Medulla oblongata (tissue), 1 donor: ENCODE measurements around the gene NEU1.

Experiments
- DNase-seq: peaks from one replicate; pipeline ENCODE4 v3.0.0-alpha.2; 2015; ENCODE audit errors: extremely low spot score

Gene NEU1

DNA sequence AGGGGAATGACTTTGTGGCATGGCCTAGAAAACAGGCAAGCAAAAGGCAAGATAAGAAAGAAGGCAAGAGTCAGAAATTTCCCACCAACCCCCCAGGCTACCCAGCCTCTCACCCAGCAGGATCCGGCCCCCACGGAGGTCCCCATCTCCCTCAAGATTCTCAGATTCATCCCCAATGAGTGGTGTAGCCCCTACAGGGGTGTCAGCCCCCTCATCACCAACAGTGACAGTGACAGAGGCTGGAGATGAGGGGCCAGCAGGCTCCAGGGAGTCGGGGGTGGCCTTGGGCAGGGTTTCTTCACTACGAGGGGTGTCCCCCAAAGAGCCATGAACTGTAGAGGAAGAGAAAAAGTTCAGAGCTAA lies 33.9 kb upstream of the NEU1 start:
- no peak for DNase-seq

DNA sequence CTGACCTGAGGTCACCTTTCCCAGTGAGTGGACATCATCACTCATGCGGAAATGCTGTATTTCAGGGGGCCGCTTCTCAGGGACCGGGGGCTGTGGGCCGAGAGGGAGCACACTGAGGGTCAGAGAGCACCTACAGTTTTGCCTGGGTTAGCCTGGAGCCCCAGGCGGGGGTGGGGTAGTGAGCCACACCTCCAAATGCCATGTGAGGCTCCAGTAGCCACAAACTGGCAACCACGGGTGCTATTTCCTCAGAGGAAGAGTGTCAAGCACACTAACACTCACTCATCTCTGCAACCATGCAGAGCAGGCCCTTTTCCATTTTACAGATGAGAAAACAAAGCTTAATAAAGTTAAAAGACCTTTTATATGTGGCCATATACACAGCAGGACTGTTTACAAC lies 30.2 kb upstream of the NEU1 start:
- no peak for DNase-seq

- DNase-seq: no peak
Measured at GRCh38 chr6:31889331-31889972, 26.8 kb upstream of the NEU1 start.

GRCh38 chr6:31888276-31889258 lies 25.9 kb upstream of the NEU1 start:
- no peak for DNase-seq

DNA sequence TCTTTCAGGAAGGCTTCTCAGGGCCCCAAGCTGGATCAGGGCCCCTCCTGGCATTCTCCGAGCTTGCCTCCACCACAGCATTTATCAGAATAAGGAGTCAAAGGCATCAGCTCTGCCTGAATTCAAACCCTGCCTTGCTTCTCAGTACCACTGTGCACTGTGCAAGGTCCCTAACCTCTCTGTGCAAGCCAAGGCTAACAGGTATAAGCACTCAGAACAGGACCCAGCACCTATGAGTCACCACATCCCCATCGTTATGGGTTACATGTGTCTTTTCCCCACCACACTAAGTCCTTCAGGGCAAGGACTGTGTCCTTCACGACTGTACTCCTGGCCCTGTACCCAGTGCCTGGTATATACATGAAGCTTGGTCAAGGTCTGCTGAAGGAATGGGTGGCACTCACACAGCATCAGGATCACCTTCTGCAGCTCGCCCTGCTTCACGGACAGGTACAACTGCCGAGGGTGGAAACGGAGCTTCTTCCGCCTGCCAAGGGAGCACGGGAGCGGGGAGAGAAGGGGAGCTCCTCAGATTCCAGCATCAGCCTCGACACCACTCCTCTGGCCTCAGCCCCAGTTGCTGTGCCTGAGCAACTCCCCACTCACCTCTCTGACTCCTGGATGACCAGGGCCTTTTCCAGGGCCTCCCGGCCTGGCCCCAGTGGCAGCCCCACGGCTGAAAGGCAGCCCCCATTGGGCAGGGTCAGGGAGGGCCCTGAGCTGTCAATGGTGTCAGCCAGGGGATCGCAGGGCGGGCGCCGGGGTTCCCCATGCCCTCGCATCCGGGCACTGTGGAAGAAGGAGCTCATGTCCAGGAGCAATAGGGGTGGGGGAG lies 24.8 kb upstream of the NEU1 start:
- no peak for DNase-seq

DNA sequence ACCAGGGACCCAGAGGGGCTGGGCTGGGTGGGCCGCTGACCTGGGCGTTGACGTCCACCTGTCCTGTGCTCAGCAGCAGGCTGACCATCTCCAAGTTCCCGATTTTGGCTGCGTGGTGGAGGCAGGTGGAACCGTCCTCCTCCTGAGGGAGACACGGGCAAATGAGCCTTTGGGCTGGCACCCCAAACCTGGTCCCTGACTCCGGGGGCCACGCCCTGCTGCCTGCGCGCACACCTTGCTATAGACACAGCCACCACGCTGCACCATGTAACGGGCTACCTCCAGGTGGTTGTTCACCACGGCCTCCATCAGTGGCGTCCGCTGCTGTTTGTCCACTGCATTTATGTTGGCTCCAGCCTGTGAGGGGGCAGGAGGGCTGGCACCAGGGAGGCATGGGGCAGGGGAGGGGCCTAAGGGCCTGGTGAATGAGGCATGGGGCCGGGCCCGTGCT lies 23.9 kb upstream of the NEU1 start:
- DNase-seq: no peak

- DNase-seq: no peak
Measured at GRCh38 chr6:31884528-31885035, 22.0 kb upstream of the NEU1 start.

- no peak for DNase-seq
Measured at GRCh38 chr6:31883676-31884075, 21.1 kb upstream of the NEU1 start.

- no peak for DNase-seq
Measured at GRCh38 chr6:31882344-31882743, 19.7 kb upstream of the NEU1 start.

- DNase-seq: no peak
Measured at GRCh38 chr6:31881136-31881859, 18.7 kb upstream of the NEU1 start.

GRCh38 chr6:31880616-31881015 lies 18.0 kb upstream of the NEU1 start:
- DNase-seq: no peak

- no peak for DNase-seq
Measured at GRCh38 chr6:31879901-31880300, 17.3 kb upstream of the NEU1 start.

DNA sequence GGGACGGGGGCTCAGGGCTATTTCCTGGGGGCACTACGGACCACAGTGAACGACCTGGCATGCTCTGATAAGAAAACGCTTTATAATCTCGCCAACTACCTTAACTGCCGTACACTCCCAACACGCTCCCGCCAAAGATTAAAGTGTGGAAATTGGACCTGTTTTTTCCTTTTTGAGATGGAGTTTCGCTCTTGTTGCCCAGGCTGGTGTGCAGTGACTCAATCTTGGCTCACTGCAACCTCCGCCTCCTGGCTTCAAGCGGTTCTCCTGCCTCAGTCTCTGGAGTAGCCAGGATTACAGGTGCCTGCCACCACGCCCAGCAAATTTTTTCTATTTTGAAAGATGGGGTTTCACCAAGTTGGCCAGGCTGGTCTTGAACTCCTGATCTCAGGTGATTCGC lies 16.5 kb upstream of the NEU1 start:
- no peak for DNase-seq

GRCh38 chr6:31878726-31879125 lies 16.1 kb upstream of the NEU1 start, which contains the start of gene SLC44A4:
Gene SLC44A4, minus strand, starts transcription at chr6:31878997. Its CDS starts 17 bp downstream, at chr6:31878980.
- no peak for DNase-seq

DNA sequence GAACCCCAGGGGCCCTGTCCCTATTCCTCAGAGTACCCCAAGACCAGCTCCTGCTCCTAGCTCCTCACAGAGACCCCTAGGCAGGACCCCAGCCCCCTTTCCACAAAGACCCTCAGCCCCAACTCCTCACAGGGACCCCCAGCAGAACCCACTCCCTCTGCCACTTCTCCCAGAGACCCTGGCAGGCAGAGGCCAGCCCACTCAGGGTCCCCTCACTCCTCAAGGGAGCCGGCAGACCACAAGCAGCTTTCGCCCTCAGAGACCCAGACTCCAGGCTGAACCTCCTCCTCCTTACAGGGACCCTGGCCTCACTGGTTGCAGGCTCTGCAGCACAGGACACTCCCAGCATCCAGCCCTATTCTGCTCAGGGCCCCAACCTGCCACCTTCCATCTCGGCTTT lies 15.6 kb upstream of the NEU1 start:
- DNase-seq: no peak

DNA sequence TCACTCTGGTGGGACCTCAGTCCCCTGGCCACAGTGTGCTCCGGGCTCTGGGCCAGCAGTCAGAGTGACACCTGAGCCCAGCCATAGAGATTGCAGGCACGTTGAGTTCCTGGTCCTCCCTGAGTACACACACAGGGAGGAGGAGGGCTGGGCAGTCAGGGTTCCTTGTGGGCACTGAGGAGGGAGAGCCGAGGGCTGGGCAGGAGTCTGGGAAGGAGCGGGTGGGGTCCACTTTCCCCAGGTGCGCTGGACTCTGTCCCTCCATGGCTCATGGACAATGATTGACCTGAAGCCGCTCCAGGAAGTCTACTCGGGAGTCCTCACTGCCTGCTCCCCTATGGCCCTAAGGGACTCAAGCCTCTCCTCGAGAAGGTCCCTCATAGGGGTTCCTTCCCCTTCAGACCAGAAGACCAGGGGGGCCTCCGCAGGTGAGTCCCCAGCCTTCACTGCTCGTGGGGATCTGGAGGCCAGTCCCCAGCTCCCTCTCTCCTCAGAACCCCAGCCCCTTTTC lies 15.1 kb upstream of the NEU1 start:
- DNase-seq: no peak

GRCh38 chr6:31877125-31877650 lies 14.6 kb upstream of the NEU1 start:
- no peak for DNase-seq

DNA sequence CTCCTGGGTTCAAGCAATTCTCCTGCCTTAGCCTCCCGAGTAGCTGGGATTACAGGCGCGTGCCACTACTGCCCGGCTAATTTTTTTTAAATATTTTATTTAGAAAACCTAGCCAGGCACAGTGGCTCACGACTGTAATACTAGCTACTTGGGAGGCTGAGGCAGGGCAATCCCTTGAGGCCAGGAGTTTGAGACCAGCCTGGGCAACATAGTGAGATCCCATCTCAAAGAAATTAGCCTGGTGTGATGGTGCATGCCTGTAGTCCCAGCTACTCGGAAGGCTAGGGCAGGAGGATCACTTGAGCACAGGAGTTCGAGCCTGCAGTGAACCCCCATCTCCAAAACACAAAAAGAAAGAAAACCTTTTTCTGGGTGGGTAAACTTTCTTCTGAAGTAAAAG lies 13.7 kb upstream of the NEU1 start:
- DNase-seq: no peak

DNA sequence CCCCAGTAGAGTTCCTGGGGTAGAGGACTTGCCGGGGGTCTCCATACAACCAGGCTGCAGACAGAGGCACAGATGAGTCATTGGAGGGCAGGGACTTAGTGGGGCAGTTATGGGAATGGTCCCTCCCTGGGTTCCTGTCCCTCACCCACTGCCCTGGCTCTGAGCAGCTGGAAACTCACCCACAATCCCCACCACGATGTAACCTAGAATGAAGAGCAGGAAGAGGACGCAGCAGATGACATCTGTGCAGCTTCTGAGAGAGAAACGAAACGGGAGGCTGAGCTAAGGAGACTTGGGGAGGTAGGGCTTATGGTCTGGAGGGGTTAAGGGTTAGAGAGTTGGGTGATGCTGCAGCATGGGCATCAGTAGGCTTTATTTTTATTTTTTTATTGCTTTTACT lies 13.3 kb upstream of the NEU1 start:
- no peak for DNase-seq

DNA sequence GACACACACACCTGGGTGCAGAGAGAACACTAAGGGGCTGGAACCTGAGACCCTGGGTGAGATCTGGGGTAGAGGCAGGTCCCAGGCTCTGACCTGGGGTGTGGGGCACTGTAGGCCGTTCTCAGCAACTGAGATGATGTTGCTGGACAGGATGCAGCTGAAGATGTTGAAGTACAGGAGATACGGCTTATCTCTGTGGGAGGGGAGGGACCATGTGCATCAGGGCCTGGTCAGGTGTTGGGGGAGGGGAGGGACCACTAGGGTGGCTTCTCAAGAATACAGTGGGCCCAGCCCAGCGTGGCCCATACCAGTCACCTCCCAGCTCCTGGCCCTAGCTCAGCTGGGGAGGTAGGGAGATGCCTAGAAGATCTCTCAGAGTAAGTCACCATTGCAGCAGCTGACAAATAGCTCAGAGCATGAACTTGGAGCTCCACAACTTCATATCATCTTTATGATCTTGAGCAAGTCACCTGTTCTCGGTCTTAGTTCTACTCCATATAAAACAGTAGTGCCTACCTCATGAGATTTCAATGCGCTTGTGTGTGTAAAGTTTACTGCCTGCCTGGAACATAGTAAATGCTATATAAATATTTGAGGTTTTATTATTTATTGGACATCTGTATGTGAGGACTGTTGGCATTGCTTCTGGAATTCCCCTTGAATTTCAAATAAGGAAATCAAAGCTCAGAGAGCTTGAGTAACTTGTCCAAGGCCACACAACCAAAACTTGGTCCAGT lies 12.4 kb upstream of the NEU1 start:
- DNase-seq: no peak
